WTC11 (cell line): ENCODE data around the gene BTBD9. TPM values are rescaled to one million over a fixed set of nuclear protein-coding genes. Genes with fewer than 3 reads are reported as not detected.

Experiments used
- total RNA-seq: library from RNA; stranded (reverse); gene quantifications from 3 replicates; pipeline ENCODE4 v1.2.3, GENCODE V29; 2021
- TF ChIP-seq, protein P1 (sequence below): sonication (generic); formaldehyde crosslinking; IDR thresholded peaks from 2 replicates; pipeline ENCODE4 v1.8.0; 2022; ENCODE audit warnings: missing genetic modification reagents

The BTBD9 gene
- total RNA-seq, 1 experiment from 2014 or later, result 4.2 TPM

- TF ChIP-seq, protein P1, sequence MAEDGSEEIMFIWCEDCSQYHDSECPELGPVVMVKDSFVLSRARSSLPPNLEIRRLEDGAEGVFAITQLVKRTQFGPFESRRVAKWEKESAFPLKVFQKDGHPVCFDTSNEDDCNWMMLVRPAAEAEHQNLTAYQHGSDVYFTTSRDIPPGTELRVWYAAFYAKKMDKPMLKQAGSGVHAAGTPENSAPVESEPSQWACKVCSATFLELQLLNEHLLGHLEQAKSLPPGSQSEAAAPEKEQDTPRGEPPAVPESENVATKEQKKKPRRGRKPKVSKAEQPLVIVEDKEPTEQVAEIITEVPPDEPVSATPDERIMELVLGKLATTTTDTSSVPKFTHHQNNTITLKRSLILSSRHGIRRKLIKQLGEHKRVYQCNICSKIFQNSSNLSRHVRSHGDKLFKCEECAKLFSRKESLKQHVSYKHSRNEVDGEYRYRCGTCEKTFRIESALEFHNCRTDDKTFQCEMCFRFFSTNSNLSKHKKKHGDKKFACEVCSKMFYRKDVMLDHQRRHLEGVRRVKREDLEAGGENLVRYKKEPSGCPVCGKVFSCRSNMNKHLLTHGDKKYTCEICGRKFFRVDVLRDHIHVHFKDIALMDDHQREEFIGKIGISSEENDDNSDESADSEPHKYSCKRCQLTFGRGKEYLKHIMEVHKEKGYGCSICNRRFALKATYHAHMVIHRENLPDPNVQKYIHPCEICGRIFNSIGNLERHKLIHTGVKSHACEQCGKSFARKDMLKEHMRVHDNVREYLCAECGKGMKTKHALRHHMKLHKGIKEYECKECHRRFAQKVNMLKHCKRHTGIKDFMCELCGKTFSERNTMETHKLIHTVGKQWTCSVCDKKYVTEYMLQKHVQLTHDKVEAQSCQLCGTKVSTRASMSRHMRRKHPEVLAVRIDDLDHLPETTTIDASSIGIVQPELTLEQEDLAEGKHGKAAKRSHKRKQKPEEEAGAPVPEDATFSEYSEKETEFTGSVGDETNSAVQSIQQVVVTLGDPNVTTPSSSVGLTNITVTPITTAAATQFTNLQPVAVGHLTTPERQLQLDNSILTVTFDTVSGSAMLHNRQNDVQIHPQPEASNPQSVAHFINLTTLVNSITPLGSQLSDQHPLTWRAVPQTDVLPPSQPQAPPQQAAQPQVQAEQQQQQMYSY (CRISPR knock-in tag), result no peak
Observed at GRCh38 chr6:38118791-38119365, 520.9 kb downstream of the BTBD9 start (continued).

Other genes with a start within 250 kb of the BTBD9 start
- 147 to 164 TPM (median 152 TPM) in 3 replicates for gene GLO1, start 63.2 kb upstream of the BTBD9 start, total RNA-seq
- gene DNAH8, start 75.4 kb upstream of the BTBD9 start, total RNA-seq, result 0.02 TPM in 1 of 3 replicates, not detected in the others